Measurements from ENCODE around the gene MKKS. TPM values are rescaled to one million over a fixed set of nuclear protein-coding genes. Genes with fewer than 3 reads are reported as not detected.

Gene MKKS
- total and polyA plus RNA-seq, 2 donors from 2014 or later: 17.8 to 49.2 TPM

DNA sequence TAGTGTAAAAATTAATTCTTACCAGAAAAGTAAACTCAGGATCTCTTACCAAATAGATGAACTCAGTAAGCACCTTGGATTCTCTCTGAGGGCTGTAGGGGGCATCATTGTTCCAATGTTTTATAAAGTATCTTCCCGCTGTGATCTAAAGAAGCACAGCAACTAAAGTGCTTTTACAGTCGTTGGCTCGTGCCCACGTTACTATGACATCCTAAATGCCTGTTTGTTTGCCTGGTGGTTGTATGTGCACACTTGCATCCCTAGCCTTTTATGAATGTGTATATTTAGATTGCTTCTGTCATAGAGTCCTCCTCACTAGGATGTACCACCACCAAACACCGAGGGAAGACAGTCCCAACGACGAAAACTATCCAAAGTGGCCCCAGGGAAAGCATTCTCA is 35.6 kb upstream of the MKKS start:
- FAIRE-seq (no peak), DNase-seq (peak in 3 of 5 donors; percentile 41 to 92 (median 75))
- peak; percentile 33 for TF ChIP-seq CTCF (IDR thresholded peaks at IDR 0.05; ENCODE audit: borderline replicate concordance, extremely low read depth, insufficient read depth)
- intact Hi-C loops (cut with DNase I): no loop called here
- no peak overlapping the region for H3K4me3 ChIP-seq (ENCODE audit: low read length in 3 of 3)
- H3K9ac ChIP-seq (ENCODE audit: low read length in 3 of 3): no peak overlapping the region
- H3K36me3 ChIP-seq (ENCODE audit: control insufficient read depth in 2 of 3, insufficient read depth in 3 of 3, low read length in 3 of 3): no peaks in the 10 kb centered on the region
- H3K9me3 ChIP-seq (ENCODE audit: control insufficient read depth in 2 of 3, insufficient read depth in 1 of 3, low read length in 3 of 3): no peaks in the 10 kb centered on the region
- no peaks in the 10 kb centered on the region for H3K27me3 ChIP-seq (ENCODE audit: control insufficient read depth, insufficient read depth, low read length)
- H3K4me1 ChIP-seq (ENCODE audit: control insufficient read depth in 2 of 3, insufficient read depth in 2 of 3, low read depth in 1 of 3, low read length in 3 of 3): no peaks in the 10 kb centered on the region
- no peak overlapping the region for H3K27ac ChIP-seq (ENCODE audit: low read depth in 2 of 2, low read length in 2 of 2)

GRCh38 chr20:10469056-10469455 is 35.0 kb upstream of the MKKS start:
- Histone ChIP-seq H3K9me3 (ENCODE audit: control insufficient read depth in 2 of 3, insufficient read depth in 1 of 3, low read length in 3 of 3) (no peaks in the 10 kb centered on the region), H3K36me3 (ENCODE audit: control insufficient read depth in 2 of 3, insufficient read depth in 3 of 3, low read length in 3 of 3) (no peaks in the 10 kb centered on the region), H3K9ac (ENCODE audit: low read length in 3 of 3) (no peak overlapping the region), H3K4me3 (ENCODE audit: low read length in 3 of 3) (no peak overlapping the region), H3K27ac (ENCODE audit: low read depth in 2 of 2, low read length in 2 of 2) (no peak overlapping the region), H3K4me1 (ENCODE audit: control insufficient read depth in 2 of 3, insufficient read depth in 2 of 3, low read depth in 1 of 3, low read length in 3 of 3) (no peaks in the 10 kb centered on the region), H3K27me3 (ENCODE audit: control insufficient read depth, insufficient read depth, low read length) (no peaks in the 10 kb centered on the region)
- no peak for DNase-seq
- intact Hi-C loops (cut with DNase I): no loop called here
- FAIRE-seq: no peak
- no peak for TF ChIP-seq CTCF (IDR thresholded peaks at IDR 0.05; ENCODE audit: borderline replicate concordance, extremely low read depth, insufficient read depth)

- intact Hi-C loops (cut with DNase I): no loop called here
- no peak for FAIRE-seq
- no peak overlapping the region for H3K27ac ChIP-seq (ENCODE audit: low read depth in 2 of 2, low read length in 2 of 2)
Measured at GRCh38 chr20:10468340-10468845, 34.4 kb upstream of the MKKS start.

More at GRCh38 chr20:10468340-10468845, 34.4 kb upstream of the MKKS start:
- Histone ChIP-seq H3K4me3 (ENCODE audit: low read length in 3 of 3) (no peak overlapping the region), H3K4me1 (ENCODE audit: control insufficient read depth in 2 of 3, insufficient read depth in 2 of 3, low read depth in 1 of 3, low read length in 3 of 3) (no peaks in the 10 kb centered on the region), H3K9ac (ENCODE audit: low read length in 3 of 3) (no peak overlapping the region), H3K36me3 (ENCODE audit: control insufficient read depth in 2 of 3, insufficient read depth in 3 of 3, low read length in 3 of 3) (no peaks in the 10 kb centered on the region), H3K9me3 (ENCODE audit: control insufficient read depth in 2 of 3, insufficient read depth in 1 of 3, low read length in 3 of 3) (no peaks in the 10 kb centered on the region), H3K27me3 (ENCODE audit: control insufficient read depth, insufficient read depth, low read length) (no peaks in the 10 kb centered on the region)
- TF ChIP-seq CTCF (IDR thresholded peaks at IDR 0.05; ENCODE audit: borderline replicate concordance, extremely low read depth, insufficient read depth): no peak
- DNase-seq: no peak

Measured in kidney (tissue), 14 donors.